ENCODE data around the gene ARL6IP6.

The ARL6IP6 gene

DNA sequence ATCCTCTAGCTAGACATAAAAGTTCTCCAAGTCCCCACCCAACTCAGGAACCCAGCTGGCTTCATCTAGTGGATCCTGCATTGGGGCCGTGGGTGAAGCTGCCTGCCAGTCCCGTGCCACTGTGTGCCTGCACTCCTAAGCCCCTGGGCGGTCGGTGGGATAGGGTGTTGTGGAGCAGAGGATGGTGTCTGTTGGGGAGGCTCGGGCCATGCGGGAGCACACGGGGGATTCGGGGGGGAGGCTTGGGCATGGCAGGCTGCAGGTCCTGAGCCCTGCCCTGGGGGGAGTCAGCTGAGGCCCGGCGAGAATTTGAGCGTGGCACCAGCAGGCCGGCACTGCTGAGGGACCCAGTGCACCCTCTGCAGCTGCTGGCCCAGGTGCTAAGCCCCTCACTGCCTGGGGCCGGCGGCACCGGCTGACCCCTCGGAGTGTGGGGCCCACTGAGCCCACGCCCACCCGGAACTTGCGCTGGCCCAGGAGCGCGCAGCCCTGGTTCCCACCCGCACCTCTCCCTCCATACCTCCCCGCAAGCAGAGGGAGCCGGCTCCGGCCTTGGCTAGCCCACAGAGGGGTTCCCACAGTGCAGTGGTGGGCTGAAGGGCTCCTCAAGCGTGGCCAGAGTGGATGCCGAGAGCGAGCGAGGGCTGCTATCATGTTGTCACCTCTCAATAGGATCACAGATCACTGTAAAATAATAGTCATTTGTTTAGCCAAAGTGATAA lies 86.4 kb downstream of the ARL6IP6 start:
- no peak for DNase-seq
- TF ChIP-seq GATA1 (IDR thresholded peaks at IDR 0.05; ENCODE audit: low read depth, low read length) (no peak), POLR2A (IDR thresholded peaks at IDR 0.05; ENCODE audit: low read length) (no peak)

DNA sequence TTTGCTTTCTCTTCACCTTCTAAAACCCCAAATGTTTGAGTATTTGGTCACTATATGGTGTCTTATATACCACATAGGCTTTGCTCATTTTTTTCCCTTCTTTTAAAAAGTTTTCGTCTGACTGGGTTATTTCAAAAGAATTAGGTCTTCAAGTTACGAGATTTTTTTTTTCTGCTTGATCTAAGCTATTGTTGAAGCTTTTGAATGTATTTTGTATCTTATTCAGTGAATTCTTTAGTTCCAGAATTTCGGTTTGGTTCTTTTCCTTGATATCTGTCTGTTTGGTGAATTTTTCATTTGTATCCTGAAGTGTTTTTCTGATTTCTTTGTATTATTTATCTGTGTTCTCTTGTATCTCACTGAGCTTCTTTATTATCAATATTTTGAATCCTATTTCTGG lies 93.5 kb downstream of the ARL6IP6 start:
- TF ChIP-seq POLR2A (IDR thresholded peaks at IDR 0.05; ENCODE audit: low read length) (no peak), GATA1 (IDR thresholded peaks at IDR 0.05; ENCODE audit: low read depth, low read length) (no peak)

More for the DNA sequence above, 93.5 kb downstream of the ARL6IP6 start:
- no peak for DNase-seq
